Activated T-cell treated with anti-CD3 and anti-CD28 coated beads for 48 hours (primary cell): ENCODE results near the gene PMS1.
"Not testable (repeated sequence)": the region's sequence is repeated elsewhere in the genome, so short reads cannot be mapped to it uniquely, and the experiment has no call there.

Experiments used
- DNase-seq: peaks from one replicate; pipeline ENCODE4 v3.0.0-alpha.2; 2020; ENCODE audit warnings: low read depth

The PMS1 gene

DNA sequence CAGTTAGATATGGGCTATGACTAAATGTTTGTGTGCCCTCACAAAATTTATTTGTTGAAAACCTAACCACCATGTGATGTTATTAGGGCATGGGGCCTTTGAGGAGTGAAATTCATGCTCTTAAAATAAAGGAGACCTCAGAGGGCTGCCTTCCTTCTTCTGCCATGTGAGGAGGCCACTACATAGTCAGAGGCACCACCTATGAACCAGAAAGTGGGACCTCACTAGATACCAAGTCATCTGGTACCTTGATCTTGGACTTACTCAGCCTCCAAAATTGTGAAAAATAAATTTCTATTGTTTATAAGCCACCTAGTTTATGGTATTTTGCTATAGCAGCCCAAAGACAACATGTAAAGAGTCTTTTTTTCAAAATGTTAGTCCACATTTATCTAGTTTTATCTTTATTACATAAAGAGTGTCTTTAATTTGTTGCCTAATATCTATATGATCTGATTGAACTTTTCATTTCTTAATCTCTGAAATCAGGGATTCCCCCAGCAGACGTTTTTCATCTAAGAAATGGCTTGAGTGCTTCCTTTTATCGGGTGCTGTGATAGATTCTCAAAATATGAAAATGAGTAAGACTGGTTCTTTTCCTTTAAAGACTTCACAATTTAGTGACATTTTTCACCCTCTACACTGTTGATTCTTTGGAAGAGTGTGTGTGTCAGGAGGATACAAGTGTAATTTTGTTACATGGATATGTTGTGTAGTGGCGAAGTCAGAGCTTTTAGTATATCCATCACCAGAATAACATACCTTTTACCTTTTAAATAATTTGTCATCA lies 34.2 kb downstream of the PMS1 start:
- DNase-seq = no peak

DNA sequence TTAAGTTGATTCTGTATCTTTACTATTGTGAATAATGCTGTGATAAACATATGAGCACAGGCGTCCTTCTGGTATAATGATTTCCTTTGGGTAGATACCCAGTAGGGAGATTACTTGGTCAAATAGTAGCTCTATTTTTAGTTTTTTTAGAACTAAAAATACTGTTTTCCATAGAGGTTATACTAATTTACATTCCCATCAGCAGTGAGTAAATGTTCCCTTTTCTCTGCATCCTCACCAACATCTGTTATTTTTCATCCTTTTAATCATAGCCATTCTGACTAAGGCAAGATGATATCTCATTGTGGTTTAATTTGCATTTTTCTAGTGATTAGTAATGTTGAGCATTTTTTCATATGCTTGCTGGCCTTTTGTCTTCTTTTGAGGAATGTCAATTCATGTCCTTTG lies 35.1 kb downstream of the PMS1 start:
- DNase-seq = no peak

DNA sequence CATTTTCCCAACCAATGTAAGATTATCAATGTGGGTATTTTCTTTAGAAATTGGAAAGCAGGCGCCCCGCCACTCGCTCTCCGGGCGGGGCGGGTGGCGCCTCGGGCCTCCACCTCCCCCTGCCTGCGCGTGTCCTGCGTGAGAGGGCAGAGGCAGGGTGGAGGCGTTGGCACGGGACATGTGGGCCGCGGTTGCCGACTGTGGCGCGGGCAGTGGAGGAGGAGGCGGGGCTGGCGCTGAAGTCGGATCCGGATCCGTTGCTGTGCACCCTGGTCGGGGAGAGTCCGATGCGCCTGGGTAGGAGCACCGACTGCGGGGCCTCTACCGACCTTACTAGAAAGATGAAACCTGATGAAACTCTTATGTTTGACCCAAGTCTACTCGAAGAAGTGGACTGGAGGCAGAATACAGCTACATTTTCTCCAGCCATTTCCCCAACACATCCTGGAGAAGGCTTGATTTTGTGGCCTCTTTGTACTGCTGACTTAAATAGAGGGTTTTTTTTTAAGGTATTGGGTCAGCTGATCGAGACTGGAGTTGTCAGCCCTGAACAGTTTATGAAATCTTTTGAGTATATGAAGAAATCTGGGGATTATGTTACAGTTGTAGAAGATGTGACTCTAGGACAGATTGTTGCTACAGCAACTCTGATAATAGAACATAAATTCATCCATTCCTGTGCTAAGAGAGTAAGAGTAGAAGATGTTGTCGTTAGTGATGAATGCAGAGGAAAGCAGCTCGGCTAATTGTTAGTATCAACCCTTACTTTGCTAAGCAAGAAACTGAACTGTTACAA lies 37.9 kb downstream of the PMS1 start:
- DNase-seq = no peak

DNA sequence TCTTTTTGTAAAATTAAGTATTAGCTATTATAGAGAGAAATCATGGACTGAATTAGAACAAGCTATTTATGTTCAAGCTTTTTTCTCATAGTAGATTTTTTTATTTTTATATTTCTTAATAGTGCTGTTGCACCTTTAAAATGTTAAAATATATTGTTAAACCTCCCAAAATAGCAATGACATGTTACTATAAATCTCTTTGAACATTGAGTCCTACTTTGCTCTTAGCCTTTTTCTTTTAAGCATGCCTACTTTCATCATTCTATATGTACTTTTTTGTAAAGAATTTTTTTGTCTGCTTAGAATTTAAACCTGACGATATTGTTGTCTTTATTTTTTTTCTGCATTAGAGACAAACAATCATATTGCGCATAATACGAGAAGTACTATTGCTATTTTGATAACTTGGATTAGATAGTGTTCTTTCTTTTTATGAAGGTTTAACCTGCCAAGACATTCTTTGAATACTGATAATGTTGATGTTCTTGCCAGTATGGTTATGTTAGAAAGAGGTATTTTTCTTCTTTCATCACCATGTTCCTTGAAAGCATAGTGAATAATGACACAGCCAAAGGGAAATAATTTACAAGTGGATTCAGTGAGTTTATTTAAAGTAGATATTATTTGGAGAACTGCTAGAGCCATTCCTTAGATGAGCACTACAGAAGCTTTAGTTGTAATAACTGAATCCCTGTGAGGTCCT lies 40.6 kb downstream of the PMS1 start:
- DNase-seq = no peak

DNA sequence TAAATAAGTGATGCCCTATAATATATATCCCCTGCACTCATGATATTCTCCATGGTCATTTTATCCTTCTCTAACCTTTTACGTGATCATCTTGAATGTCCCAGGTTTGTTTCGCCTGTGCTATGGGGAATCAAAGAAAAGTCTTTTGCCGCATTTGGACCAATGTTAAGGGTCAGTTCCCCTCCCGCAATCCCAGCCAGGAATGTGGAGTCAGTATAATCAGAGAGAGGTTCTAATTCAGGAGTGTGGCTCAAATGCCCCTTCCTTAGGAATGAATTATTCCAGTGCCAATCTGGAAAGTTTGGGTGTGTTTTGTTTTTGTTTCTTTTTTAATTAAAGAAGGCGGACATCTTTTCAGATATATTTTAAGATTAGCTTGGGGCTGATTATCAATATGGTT lies 41.8 kb downstream of the PMS1 start:
- DNase-seq = no peak

DNA sequence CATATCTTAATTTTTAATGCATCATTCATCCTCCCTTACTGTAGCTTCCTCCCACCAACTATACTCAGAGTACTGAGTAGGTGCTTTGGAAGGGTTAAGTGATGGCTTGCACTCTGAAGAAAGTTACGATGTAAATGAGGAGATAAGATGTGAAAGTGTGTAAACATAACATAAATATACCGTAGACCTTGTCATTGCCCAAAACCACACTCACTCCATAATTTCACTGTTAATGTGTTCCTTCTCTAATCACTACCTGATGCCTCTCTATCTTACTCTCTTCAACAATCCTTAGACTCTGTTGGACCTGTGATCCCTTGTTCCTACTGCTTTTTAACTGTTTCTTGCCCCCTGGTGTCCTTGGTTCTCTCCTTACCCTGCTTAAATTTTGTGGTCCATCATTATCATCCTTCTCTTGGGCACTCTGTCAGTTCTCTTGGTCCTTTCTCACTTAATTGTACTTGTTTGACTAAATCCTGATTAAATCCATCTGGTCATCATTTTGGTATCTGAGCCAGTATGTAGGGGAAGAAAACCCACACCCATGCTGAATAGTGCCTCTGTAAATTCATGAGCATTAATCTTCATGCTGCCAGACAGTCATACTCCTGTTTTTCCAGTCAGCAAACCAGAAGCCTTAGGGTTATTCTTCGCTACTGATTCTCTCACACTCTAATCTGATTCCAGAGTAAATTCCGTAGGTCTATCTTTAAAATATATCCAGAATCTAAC lies 45.0 kb downstream of the PMS1 start:
- DNase-seq = no peak

DNA sequence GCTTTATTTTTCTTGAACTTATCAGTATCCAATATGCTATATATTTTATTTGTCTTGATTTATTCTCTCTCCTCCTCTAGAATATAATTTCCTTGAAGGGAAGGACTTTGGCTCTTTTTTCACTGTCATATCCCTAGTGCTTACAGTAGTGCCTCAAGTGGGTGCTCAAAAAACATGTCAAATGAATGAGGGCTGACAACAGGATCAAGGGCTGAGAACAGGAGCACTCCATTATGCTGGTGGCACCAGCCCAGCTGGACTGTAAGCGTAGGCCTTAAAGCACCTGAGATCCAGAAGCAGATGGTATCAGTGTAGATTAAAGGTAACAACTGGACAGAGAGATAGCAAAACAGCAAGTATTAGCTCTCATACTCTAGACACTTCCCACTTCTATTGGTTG lies 46.3 kb downstream of the PMS1 start:
- no peak for DNase-seq

DNA sequence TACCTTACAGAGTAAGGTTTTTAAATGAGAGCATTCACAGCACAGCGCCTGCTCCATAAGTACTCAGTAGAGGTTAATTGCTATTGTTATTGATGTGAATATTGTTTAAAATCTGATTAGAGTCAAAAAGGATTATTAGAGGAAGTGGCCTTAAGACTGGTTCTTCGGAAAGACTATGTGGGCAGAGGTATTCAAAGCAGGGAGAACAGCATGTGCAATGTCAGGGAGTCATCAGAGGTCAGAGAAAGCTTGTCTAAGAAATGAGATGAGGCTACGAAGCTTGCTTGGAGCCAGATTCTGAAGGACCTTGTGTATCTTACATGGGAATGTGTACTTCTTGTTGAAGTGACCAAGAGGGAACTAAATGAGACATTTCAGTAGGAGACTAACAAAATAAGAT lies 49.8 kb downstream of the PMS1 start:
- DNase-seq = no peak

DNA sequence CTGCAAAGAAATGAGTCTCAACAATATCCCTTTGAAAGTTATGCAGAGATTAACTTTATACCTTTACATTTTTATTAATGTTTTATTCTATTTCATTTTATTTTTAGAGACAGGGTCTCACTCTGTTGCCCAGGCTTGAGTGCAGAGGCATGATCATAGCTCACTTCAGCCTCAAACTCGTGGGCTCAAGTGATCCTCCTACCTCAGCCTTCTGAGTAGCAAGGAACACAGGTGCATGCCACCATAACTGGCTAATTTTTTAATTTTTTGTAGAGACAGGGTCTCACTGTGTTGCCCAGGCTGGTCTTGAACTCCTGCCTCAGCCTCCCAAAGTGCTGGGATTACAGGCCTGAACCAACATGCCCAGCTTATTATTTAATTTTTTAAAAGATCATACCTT lies 50.4 kb downstream of the PMS1 start:
- not testable (repeated sequence) for DNase-seq

DNA sequence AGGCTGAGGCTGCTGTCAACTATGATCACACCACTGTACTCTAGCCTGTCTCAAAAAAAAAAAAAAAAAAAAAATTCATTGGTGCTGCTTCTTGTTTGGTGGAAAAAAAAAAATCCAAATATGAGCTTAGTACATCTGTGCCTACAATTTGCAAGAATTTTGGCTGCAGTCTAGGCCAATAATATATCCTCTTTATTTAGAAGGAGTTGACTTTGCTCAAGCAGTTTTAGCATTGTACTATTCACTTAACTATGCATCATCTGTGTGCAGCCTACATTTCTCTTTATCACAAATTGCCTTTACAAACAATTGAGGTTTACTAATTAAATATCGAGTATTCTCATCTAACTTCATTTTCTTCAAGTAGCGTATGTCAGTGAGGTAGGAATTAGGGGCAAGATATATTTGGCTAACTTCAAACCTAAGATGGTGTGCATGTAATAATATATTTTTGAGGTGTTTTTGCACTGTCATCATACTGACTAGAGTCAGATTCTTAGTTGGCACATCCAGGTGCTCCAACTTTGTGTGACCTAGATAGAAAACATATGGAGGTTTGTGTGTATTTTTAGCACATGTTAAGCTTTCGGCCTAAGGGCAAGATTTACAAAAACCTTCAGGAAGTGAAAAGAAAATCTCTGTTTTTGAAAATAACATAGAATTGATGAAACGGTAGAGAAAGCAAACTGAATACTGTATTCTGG lies 51.8 kb downstream of the PMS1 start:
- DNase-seq = no peak

DNA sequence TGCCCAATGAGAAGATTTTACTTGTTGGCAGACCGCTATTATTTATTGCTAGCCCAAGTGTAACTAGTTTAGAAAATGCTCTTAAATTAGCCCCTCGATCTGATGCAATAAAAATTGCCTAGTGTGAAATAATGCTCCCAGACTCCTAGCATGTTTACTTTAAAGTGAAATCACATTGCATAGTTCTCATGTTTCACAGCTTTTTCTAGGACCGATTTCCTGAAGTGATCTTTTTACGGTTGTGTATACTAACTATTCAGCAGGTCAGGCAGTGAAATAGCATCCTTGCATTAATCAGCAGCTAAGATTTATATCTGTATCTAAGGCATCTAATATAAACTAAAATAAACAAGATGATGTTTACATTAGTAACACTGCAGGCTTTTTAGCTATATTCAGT lies 52.4 kb downstream of the PMS1 start:
- DNase-seq = no peak

DNA sequence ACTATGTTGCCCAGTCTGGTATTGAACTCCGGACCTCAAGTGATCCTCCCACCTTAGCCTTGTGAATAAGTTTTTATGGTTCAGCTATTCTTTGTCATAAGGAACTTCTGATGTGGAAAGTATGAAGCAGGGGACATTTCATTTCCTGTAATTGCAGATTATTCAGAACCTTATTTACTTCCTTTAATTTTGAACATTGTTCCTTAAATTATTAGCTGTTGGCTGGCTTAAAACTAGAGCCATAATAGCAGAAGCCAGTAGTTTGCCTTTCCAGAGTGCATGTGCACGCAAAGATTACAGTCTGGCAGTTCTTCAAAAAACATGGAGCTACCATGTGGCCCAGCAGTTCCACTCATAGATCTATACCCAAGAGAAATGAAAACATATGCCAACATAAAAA lies 53.1 kb downstream of the PMS1 start:
- DNase-seq = no peak

DNA sequence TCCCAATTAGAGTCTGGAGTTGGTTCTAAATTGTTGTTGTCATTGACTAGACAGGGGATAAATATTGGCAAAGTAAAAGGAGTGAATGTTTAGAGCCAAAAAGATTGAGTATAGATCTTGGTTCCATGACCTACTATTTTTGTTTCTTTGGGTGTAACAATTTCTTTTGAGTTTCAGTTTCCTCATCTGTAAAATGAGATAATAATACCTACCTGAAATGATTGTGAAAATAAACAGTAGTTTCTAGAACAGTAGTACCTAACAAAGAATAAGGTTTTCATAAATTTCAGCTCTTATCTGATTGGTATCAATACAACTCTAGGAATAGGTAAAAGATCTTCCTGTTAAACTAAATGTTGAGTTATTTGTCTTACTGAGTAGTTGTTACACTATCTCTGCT lies 56.8 kb downstream of the PMS1 start:
- no peak for DNase-seq

DNA sequence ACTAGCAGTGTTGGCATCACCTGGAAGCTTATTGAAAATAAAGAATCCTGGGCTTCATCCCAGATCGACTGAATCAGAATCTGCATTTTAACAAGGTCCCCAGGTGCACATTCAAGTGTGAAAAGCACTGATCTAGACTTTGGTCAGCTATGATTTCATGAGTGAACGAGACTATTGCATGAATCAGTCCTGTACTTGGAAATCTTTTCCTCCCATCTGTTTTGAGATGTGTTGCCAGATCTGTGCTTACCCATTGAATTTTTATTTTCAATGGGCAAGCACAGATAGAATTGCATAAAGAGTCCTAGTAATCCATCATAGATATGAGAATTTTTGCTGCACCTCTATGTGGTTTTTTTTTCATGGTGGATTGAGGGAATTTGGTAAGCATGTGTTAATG lies 64.0 kb downstream of the PMS1 start:
- DNase-seq = no peak

DNA sequence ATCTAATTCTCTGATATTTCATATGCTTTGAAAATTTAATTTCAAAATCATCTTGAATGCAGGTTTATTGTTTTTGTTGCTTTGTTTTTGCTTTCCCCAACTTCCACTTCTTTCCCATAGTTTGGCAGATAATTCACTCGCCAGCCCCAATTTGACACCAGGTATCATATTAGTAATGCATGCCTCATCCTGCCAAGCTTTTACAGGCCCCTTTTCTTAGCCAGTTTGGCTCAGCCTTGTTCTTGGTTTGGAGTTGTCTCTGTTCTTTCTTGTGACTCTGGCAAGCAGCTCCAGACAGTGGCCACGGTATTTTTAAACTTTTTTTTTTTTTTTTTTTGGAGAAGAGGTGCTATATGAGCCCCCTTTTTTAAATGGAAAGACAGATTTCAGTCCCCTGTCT lies 65.3 kb downstream of the PMS1 start:
- DNase-seq = no peak

DNA sequence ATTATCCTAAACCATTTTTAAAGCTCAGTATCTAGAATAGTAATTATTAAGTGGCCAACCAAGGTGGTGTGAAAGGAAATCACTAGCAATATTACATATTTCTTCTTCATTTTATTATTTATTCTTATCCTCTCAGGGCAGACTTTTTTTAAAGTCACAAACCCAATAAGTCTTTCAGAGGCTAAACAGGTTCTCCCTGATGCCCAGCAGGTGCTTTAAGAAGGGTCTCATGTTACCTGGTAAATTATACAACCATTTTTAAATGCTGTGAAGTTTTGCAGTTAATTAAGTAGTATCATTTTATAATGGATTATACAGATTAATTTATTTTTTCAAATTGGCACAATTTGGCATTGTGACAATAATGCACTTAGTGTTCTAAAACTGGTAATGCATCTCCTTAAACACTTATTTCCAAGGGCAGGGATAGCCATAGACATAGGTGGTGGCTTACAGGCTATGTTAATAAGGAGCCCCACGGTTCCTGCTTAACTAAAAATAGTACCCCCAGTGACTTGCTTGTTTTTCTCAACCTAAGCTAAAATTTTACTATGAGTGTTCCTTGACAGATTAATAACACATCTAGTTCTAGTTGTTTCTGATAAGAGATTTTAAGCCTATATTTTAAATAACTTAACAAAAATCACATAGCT lies 67.0 kb downstream of the PMS1 start:
- DNase-seq = no peak

DNA sequence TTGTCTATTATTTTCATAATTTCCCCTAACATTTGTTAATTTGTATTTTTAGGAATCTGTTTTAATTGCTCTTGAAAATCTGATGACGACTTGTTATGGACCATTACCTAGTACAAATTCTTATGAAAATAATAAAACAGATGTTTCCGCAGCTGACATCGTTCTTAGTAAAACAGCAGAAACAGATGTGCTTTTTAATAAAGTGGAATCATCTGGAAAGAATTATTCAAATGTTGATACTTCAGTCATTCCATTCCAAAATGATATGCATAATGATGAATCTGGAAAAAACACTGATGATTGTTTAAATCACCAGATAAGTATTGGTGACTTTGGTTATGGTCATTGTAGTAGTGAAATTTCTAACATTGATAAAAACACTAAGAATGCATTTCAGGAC lies 69.9 kb downstream of the PMS1 start:
- DNase-seq = no peak

DNA sequence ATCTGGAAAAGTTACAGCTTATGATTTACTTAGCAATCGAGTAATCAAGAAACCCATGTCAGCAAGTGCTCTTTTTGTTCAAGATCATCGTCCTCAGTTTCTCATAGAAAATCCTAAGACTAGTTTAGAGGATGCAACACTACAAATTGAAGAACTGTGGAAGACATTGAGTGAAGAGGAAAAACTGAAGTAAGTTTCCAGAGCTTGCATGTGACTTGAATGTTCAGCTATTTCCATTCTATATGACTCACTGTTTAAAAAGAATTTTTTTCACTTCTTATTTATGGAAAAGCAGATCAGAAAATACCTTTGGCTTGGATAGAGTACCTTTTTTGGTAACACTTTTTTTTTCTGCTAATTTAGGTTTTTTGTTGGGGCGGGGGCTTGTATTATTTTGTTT lies 70.7 kb downstream of the PMS1 start:
- no peak for DNase-seq

DNA sequence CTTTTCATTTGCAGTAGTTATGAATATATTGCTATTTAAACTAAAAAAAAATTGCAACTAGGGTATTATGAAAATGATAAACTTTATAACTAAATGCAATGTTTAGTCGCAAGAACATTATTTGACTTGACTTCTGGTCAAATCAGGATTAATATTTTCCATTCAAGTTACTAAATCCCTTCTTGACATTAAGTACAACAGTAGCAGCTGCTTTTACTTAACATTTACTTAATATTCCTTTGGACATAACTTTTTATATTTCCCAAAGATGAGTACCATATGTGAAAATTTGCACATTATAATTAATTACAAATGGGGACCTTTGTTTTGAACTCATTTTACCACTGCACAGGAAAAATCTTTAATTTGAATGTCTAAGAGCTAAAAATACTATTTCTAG lies 74.0 kb downstream of the PMS1 start:
- DNase-seq = no peak

DNA sequence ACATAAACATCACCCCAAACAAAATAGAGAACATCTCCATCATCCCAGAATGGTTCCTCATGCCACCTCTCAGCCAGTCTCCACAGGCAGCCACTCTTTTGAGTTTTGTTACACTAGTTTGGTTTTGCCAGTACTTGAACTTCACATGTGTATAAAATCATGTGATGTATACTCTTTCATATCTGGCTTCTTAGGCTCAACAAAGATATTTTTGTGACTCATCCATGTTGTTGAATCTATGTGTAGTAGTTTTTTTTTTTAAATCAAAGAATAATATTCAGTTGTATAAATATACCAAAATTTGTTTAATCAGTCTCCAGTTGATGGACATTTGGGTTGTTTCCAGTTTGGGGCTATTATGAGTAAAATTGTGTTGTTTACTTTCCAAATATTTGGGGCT lies 75.9 kb downstream of the PMS1 start:
- DNase-seq = no peak

DNA sequence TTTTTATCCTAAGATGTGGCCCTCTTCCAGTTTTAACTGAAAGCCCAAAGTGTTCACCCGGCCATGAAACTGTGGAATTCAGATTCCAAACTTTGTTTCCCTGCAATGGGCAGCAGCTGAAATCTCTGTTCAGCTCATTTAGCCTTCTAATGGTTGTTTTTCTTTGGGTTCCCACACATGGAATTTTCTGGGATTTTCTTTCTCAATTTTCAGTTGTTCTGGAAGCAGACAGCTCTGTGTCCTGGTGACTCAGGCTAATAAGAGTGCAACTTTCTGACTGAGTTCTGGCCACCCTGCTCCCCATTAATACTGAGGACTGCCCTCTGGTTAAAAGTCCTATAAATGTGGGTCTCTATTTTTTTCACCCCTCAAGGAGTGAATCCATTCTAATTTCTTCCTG lies 78.5 kb downstream of the PMS1 start:
- no peak for DNase-seq
